22Rv1 (cell line): Measurements from ENCODE around the gene RPA3.

Experiments
- H3K27ac ChIP-seq: fragments of 450-650 bp; 2 replicates; pipeline ENCODE4 v1.5.1; 2017
- ZFX ChIP-seq: fragments of 450-650 bp; IDR thresholded peaks from 2 replicates; pipeline ENCODE4 v1.6.1; 2017; ENCODE audit warnings: antibody characterized with exemption, borderline replicate concordance
- TF ChIP-seq, protein P1 (sequence below): fragments of 450-650 bp; IDR thresholded peaks from 2 replicates; pipeline ENCODE4 v1.5.1; 2017; ENCODE audit warnings: mild to moderate bottlenecking

Gene RPA3

DNA sequence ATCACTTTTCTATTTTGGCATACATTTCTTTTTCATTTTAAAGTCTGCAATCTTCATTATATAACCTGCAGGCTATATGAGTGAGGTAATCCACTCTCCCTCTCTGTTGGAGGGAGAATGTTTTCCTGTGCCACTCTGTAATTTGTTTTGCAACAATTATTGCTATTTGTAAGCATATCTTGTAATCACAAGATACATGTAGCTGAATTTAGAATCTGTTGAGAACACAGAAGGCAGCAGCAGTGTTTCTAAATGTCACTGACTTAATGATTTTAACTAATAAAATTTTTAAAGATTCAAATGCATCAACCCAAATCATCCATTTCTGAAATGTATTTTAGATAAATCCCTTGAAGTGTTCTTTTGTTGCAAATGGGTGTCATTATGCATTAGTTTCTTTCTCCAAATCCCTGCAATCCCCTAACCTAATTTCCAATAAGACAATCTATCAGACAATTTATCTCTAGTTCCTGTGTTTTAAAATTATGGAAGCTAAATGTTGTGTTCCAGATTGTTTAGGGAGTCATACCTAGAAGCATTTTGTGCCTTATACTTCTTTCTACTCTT, 97.7 kb downstream of the RPA3 start:
- TF ChIP-seq, protein P1, sequence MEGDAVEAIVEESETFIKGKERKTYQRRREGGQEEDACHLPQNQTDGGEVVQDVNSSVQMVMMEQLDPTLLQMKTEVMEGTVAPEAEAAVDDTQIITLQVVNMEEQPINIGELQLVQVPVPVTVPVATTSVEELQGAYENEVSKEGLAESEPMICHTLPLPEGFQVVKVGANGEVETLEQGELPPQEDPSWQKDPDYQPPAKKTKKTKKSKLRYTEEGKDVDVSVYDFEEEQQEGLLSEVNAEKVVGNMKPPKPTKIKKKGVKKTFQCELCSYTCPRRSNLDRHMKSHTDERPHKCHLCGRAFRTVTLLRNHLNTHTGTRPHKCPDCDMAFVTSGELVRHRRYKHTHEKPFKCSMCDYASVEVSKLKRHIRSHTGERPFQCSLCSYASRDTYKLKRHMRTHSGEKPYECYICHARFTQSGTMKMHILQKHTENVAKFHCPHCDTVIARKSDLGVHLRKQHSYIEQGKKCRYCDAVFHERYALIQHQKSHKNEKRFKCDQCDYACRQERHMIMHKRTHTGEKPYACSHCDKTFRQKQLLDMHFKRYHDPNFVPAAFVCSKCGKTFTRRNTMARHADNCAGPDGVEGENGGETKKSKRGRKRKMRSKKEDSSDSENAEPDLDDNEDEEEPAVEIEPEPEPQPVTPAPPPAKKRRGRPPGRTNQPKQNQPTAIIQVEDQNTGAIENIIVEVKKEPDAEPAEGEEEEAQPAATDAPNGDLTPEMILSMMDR = no peak
- TF ChIP-seq ZFX = no peak
- no peak overlapping the region for H3K27ac ChIP-seq

DNA sequence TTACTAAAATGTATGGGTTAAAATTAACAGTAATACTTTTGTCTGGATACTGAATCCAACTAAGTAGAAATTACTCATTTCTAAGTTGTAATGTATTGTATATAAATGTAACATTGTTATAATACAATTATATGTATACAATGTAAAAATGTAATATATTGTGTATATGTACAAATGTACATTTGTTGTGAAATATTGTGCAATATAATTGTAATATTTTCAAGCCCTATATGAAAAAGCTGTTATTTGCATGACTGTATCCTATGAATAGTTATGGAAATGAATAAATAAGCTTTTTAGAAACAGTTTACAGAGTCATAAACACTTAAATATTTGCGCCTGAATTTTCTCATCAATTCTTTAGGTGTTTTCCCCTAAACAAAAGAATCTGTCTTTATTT, 98.2 kb downstream of the RPA3 start:
- no peak for TF ChIP-seq ZFX
- TF ChIP-seq, protein P1 = no peak
- no peak overlapping the region for H3K27ac ChIP-seq

DNA sequence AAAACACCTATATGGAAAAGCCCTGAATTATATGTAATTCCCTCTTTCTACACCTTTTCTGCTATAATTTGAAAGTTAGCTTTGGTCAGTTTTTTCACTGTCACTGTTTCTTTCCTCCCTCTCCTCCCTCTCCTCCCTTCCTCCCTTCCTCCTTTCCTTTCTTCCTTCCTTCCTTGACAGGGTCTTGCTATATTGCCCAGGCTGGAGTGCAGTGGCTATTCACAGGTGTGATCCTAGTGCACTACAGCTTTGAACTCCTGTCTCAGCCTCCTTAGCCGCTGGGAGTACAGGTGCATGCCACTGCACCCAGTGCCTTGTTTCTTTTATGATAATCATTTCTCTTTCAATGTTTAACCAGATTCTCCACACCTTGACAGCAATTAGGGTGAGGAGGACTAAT, 100.0 kb downstream of the RPA3 start:
- H3K27ac ChIP-seq = no peak overlapping the region
- TF ChIP-seq, protein P1 = no peak
- TF ChIP-seq ZFX = no peak

DNA sequence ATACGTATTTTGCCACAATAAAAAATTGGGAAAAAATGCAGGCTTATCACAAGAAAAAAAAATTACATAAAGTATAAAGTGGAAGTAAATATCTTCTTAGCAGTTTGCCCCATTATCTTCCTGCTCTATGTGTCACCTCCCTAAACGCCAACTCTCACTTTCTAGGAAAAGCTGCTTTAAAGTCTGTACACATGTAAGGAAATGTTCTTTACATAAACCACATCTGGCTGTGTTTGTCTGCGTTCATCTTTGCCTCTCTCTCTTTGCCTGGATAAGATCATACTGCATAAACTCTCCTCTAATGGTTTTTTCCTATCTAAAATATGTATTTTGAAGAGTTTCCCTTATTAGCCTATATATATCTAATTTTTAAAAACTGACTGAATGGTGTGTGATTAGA, 100.9 kb downstream of the RPA3 start:
- TF ChIP-seq, protein P1 = no peak
- no peak for TF ChIP-seq ZFX

DNA sequence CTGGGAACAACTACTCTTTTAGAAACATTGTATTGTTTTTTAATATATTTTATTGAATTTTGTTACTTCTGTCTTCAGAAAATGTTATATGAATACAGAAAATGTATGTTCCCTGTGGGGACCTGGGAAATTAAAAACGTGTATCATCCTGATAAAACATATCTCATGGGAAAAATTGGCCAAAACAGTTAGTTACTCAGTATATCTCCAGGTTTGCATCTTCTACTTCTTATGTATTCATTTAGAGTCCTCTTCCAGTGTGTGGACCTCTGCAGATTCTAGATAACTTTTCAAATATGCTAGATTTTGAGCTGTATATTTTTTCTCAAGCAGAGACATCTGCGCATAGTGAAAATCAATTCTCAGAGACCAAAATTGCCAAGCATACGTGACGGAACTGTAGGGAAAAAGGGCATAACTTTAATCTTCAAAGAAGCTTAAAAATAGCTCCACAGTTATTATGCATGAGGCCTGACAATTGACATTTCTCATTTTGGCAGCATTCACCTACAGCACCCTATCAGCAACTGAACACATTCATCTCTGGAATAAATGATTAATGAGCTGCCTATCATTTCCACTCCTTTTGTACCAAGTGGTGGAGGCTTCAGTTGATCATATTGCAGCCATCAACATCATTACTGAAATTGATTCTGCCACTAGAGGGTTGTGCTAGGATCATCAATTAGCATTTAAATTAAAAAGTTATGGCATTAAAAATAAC, 104.2 kb downstream of the RPA3 start:
- no peak for TF ChIP-seq ZFX
- TF ChIP-seq, protein P1 = no peak
- no peak overlapping the region for H3K27ac ChIP-seq

More for the DNA sequence above, 100.9 kb downstream of the RPA3 start:
- H3K27ac ChIP-seq = no peak overlapping the region

DNA sequence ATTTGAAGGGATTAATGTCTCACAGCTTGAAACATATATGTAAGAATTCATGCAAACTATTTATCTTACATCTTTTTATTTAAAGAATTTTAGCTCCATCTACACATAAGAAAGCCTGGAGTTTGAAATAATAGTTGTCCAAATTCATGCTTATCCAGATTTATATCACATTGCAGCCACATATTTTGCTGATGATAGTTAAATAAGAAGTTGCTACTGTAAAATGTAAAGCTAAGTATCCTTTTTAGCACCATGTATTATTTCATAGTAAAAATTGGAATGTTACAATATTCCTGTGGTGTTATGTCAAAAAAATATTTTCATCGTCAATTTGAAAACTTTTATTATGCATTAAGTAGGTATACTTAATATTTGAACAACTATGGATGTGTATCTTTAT, 105.2 kb downstream of the RPA3 start:
- TF ChIP-seq, protein P1 = no peak
- H3K27ac ChIP-seq = no peak overlapping the region

DNA sequence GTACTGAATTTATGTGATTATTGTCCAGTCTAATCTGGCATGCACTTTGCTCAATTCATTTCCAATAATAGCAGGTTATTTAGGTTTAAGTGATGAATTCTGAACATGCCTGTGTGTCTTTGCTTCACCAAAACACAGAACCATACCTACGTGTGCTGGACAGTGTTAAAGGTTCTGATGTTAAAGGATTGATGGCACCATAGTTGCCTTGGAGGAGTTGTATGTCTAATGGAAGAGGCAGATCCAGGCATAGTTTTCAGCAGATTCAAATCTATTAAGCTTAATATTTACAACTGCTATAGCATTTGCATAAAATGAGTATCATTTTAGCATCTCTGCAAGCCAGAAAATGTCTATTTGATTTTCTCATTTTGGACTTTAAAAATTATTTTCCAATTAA, 105.9 kb downstream of the RPA3 start:
- no peak overlapping the region for H3K27ac ChIP-seq
- no peak for TF ChIP-seq ZFX
- TF ChIP-seq, protein P1 = no peak
